SU-DHL-6 (cell line): ENCODE measurements around the gene MEIS2.

Source experiments
- EZH2phosphoT487 ChIP-seq: fragments of 200-600 bp; sonication (generic), shearing (Covaris generic); conservative IDR thresholded peaks from 2 replicates; pipeline ENCODE4 v1.6.1; 2018; ENCODE audit warnings: mild to moderate bottlenecking, antibody characterized with exemption, low read length, moderate library complexity, mixed read lengths
- TF ChIP-seq, protein P1 (sequence below): fragments of 200-600 bp; sonication (generic); IDR thresholded peaks from one replicate; pipeline ENCODE4 v1.5.1; 2017; ENCODE audit warnings: antibody characterized with exemption, mild to moderate bottlenecking, low read length, moderate library complexity; ENCODE audit not compliant: insufficient read depth, poor library complexity, severe bottlenecking

GRCh38 chr15:36941798-36942197 lies 158.6 kb downstream of the MEIS2 start:
- TF ChIP-seq, protein P1, sequence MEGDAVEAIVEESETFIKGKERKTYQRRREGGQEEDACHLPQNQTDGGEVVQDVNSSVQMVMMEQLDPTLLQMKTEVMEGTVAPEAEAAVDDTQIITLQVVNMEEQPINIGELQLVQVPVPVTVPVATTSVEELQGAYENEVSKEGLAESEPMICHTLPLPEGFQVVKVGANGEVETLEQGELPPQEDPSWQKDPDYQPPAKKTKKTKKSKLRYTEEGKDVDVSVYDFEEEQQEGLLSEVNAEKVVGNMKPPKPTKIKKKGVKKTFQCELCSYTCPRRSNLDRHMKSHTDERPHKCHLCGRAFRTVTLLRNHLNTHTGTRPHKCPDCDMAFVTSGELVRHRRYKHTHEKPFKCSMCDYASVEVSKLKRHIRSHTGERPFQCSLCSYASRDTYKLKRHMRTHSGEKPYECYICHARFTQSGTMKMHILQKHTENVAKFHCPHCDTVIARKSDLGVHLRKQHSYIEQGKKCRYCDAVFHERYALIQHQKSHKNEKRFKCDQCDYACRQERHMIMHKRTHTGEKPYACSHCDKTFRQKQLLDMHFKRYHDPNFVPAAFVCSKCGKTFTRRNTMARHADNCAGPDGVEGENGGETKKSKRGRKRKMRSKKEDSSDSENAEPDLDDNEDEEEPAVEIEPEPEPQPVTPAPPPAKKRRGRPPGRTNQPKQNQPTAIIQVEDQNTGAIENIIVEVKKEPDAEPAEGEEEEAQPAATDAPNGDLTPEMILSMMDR: no peak
- TF ChIP-seq EZH2phosphoT487: no peak
